H7 (cell line): ENCODE results near the gene MYOC. TPM values are rescaled to one million over a fixed set of nuclear protein-coding genes. Genes with fewer than 3 reads are reported as not detected.
"Not testable (repeated sequence)": the region's sequence is repeated elsewhere in the genome, so short reads cannot be mapped to it uniquely, and the experiment has no call there.

Experiments
- DNase-seq: peaks from one replicate; pipeline ENCODE4 v3.0.0; 2012
- H3K27me3 ChIP-seq: 2 replicates; pipeline ENCODE4 v1.6.0; 2011; ENCODE audit warnings: mild to moderate bottlenecking, low read length; ENCODE audit not compliant: control insufficient read depth, insufficient read depth
- H3K36me3 ChIP-seq: replicated peaks from 2 replicates; pipeline ENCODE4 v1.5.1; 2011; ENCODE audit warnings: low read length; ENCODE audit not compliant: control insufficient read depth, insufficient read depth
- H3K4me3 ChIP-seq: 2 replicates; pipeline ENCODE4 v1.5.1; 2011; ENCODE audit warnings: low read depth, mild to moderate bottlenecking, control low read depth, low read length, moderate library complexity; ENCODE audit not compliant: insufficient read depth
- total RNA-seq: library from RNA; depleted of rRNA; stranded (reverse); fragments of >200 nt; shearing (Covaris generic); gene quantifications from 2 replicates; pipeline ENCODE4 v1.2.3, GENCODE V29; 2014; rRNA removed

MYOC gene
- total RNA-seq, result not detected in 2 replicates

GRCh38 chr1:171652234-171652822, at the start of gene MYOC:
Gene MYOC (minus strand): TSS chr1:171652688. CDS start chr1:171652611, 77 bp downstream.
- H3K36me3 ChIP-seq, result no peaks in the 10 kb centered on the region
- DNase-seq, result no peak
- no peak within 1 kb of the TSS for H3K4me3 ChIP-seq
- H3K27me3 ChIP-seq, result no peaks in the 10 kb centered on the region

GRCh38 chr1:171699531-171699930, 47.0 kb upstream of the MYOC start:
- H3K27me3 ChIP-seq, result no peaks in the 10 kb centered on the region
- no peaks in the 10 kb centered on the region for H3K36me3 ChIP-seq
- H3K4me3 ChIP-seq, result no peak overlapping the region
- no peak for DNase-seq

- H3K27me3 ChIP-seq, H3K4me3 ChIP-seq, H3K36me3 ChIP-seq, DNase-seq: not testable (repeated sequence)
These were observed 43.3 kb upstream of the MYOC start for GRCh38 chr1:171695772-171696171.

- not testable (repeated sequence) for H3K27me3 ChIP-seq, H3K36me3 ChIP-seq, H3K4me3 ChIP-seq, DNase-seq
These were observed 41.1 kb upstream of the MYOC start for GRCh38 chr1:171693541-171693940.

GRCh38 chr1:171683870-171684269, 31.4 kb upstream of the MYOC start:
- H3K36me3 ChIP-seq, result no peaks in the 10 kb centered on the region
- no peak for DNase-seq
- H3K4me3 ChIP-seq, result no peak overlapping the region

GRCh38 chr1:171680339-171680738, 27.9 kb upstream of the MYOC start:
- Histone ChIP-seq H3K4me3 (no peak overlapping the region), H3K36me3 (no peaks in the 10 kb centered on the region), H3K27me3 (no peaks in the 10 kb centered on the region)
- no peak for DNase-seq

More at GRCh38 chr1:171683870-171684269, 31.4 kb upstream of the MYOC start:
- H3K27me3 ChIP-seq, result no peaks in the 10 kb centered on the region

GRCh38 chr1:171676823-171677222, 24.3 kb upstream of the MYOC start:
- no peak for DNase-seq
- Histone ChIP-seq H3K36me3 (no peaks in the 10 kb centered on the region), H3K27me3 (no peaks in the 10 kb centered on the region), H3K4me3 (no peak overlapping the region)

- Histone ChIP-seq H3K27me3 (no peaks in the 10 kb centered on the region), H3K36me3 (no peaks in the 10 kb centered on the region), H3K4me3 (no peak overlapping the region)
- DNase-seq, result no peak
These were observed 22.2 kb upstream of the MYOC start for GRCh38 chr1:171674431-171675405.

- Histone ChIP-seq H3K36me3 (no peaks in the 10 kb centered on the region), H3K27me3 (no peaks in the 10 kb centered on the region), H3K4me3 (no peak overlapping the region)
- DNase-seq, result no peak
These were observed 18.3 kb upstream of the MYOC start for GRCh38 chr1:171670739-171671138.

GRCh38 chr1:171668372-171668771, 15.9 kb upstream of the MYOC start:
- H3K27me3 ChIP-seq, result no peaks in the 10 kb centered on the region
- H3K4me3 ChIP-seq, result no peak overlapping the region
- DNase-seq, result no peak
- H3K36me3 ChIP-seq, result no peaks in the 10 kb centered on the region

GRCh38 chr1:171666114-171666769, 13.8 kb upstream of the MYOC start:
- Histone ChIP-seq H3K36me3 (no peaks in the 10 kb centered on the region), H3K27me3 (no peaks in the 10 kb centered on the region), H3K4me3 (no peak overlapping the region)
- no peak for DNase-seq

- Histone ChIP-seq H3K4me3 (no peak overlapping the region), H3K27me3 (no peaks in the 10 kb centered on the region), H3K36me3 (no peaks in the 10 kb centered on the region)
- DNase-seq, result no peak
These were observed 12.5 kb upstream of the MYOC start for GRCh38 chr1:171664976-171665375.

GRCh38 chr1:171663854-171664575, 11.5 kb upstream of the MYOC start:
- no peaks in the 10 kb centered on the region for H3K36me3 ChIP-seq
- no peak overlapping the region for H3K4me3 ChIP-seq
- H3K27me3 ChIP-seq, result no peaks in the 10 kb centered on the region
- DNase-seq, result no peak
